ENCODE data around the gene SRM. TPM values are rescaled to one million over a fixed set of nuclear protein-coding genes. Genes with fewer than 3 reads are reported as not detected.
"Not testable (repeated sequence)": the region's sequence is repeated elsewhere in the genome, so short reads cannot be mapped to it uniquely, and the experiment has no call there.

The SRM gene
- total RNA-seq, 1 donor from 2014 or later, result 58.0 TPM

DNA sequence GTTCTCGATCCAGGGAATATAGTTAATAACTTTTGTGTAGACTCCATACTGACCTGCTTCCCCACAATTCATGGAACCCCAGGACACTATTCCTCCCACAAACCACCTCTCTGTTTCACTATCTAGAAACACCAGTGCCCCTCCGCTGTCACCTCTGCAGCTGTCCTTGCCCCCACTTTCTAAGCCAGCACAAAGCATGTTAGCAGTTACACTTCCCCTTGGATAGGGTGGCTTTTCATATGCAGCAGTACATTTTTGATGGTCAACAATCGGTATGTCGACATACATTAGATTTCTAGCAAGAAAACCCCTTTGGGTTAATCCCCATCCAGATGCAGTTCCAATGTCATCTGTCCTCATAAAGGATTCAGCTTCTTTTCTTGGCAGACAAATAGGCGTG is 32.9 kb downstream of the SRM start:
- intact Hi-C loops (cut with DNase I), result no loop called here
- DNase-seq (ENCODE audit: low spot score), result no peak

DNA sequence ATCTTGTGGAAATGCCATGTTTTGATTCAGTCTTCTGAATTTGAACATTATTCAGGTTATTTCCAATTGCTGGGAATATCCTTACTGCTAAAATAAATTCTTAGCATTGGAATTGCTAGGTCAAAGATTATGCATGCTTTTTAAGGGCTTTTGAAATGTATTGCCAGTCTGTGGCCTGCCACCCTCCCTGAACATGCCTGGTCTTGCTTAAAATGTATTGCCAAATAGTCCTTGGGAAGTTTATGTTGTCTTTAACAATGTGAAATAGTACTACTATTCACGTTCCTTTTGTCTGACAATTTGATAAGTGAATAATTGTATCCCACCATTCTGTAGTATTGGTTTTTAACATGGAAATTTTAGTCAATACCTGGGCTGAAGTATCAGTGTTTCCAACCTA is 33.8 kb downstream of the SRM start:
- DNase-seq (ENCODE audit: low spot score), result no peak
- intact Hi-C loops (cut with DNase I), result no loop called here

DNA sequence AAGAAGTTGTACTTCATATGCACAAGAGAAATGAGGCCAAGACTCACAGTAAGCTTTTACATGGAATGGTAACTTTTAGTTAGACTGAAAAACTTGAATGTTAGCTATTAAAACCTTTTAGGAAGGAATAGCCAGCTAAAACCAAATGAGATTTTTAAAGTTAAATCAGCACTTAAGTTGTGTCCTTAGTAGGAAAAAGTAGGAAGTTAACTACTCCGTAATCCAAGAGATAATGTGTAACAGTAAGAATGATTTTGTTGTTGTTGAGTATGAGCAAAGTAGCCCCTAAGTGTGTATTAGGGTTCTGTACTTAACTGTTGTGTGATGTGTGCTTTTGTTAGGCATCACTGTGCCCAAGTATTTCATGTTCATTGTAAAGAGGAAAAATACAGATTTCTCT is 34.2 kb downstream of the SRM start:
- intact Hi-C loops (cut with DNase I), result no loop called here
- no peak for DNase-seq (ENCODE audit: low spot score)

DNA sequence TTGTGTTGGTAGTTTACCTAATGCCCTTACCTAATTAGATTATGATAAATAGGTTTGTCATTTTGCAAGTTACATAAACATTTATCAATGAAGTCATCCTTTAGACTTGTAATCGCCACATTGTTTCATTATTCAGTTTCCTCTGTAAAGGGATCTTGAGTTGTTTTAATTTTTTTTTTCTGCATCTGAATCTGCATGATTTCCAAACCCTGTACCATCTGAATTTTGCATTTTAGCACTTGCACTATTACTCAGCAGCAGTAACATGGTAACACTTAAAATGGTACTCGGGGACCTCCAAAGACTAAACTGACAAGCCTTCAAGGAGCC is 35.0 kb downstream of the SRM start:
- no peak for DNase-seq (ENCODE audit: low spot score)
- intact Hi-C loops (cut with DNase I), result no loop called here

DNA sequence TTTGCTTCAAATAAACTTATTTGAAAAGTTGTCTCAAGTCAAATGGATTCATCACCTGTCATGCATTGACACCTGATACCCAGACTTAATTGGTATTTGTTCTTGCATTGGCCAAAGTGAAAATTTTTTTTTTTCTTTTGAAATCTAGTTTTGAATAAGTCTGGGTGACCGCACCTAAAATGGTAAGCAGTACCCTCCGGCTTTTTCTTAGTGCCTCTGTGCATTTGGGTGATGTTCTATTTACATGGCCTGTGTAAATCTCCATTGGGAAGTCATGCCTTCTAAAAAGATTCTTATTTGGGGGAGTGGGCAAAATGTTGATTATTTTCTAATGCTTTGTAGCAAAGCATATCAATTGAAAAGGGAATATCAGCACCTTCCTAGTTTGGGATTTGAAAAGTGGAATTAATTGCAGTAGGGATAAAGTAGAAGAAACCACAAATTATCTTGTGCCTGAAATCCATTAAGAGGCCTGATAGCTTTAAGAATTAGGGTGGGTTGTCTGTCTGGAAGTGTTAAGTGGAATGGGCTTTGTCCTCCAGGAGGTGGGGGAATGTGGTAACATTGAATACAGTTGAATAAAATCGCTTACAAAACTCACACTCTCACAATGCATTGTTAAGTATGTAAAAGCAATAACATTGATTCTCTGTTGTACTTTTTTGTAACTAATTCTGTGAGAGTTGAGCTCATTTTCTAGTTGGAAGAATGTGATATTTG is 35.5 kb downstream of the SRM start:
- intact Hi-C loops (cut with DNase I), result no loop called here
- no peak for DNase-seq (ENCODE audit: low spot score)

DNA sequence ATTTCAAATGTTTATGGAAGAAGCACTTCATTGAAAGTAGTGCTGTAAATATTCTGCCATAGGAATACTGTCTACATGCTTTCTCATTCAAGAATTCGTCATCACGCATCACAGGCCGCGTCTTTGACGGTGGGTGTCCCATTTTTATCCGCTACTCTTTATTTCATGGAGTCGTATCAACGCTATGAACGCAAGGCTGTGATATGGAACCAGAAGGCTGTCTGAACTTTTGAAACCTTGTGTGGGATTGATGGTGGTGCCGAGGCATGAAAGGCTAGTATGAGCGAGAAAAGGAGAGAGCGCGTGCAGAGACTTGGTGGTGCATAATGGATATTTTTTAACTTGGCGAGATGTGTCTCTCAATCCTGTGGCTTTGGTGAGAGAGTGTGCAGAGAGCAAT is 36.6 kb downstream of the SRM start:
- intact Hi-C loops (cut with DNase I), result no loop called here
- no peak for DNase-seq (ENCODE audit: low spot score)

DNA sequence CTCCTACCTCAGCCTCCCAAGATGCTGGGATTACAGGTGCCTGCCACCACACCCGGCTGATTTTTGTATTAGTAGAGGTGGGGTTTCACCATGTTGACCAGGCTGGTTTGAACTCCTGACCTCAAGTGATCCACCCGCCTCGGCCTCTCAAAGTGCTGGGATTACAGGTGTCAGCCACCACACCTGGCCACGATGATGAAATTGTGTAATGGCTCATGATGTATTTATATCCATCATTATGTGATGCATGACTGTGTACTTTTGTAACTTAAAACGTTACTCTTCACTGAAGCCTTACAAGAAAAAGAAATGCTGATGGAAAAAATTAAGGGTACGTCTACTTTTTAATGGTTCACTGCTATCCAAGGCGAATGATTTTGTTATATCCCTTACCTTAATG is 39.8 kb downstream of the SRM start:
- intact Hi-C loops (cut with DNase I), result no loop called here
- DNase-seq (ENCODE audit: low spot score), result no peak

DNA sequence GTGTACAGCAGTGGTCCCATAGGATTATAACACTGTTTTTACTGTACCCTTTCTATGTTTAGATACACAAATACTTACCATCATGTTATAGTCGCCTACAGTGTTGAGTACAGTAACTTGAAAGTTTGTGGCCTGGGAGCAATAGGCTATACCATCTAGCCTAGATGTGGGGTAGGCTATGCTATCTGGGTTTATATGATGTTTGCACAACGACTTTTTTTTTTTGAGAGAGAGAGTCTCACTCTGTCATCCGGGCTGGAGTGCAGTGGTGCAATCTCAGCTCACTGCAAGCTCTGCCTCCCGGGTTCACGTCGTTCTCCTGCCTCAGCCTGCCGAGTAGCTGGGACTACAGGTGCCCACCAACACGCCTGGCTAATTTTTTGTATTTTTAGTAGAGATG is 40.5 kb downstream of the SRM start:
- DNase-seq (ENCODE audit: low spot score); intact Hi-C loops (cut with DNase I): not testable (repeated sequence)

DNA sequence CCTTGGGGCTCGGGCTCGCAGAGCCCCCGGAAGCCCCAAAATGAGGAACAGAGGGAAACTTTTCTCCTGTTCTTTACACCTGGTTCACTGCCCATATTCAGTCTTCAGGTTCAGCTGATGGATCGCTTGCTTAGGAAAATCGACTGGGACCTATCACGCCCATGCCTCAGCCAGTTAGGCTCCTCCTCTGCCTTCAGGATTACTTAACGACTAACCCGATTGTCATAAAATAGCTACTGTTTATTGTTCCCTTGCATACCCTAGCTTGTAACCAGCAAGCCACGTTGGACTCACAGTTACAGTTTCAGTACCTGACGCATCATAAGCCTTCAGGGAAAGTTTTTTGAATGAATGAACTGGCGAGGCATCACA is 46.7 kb downstream of the SRM start:
- DNase-seq (ENCODE audit: low spot score), result no peak
- intact Hi-C loops (cut with DNase I), result no loop called here

DNA sequence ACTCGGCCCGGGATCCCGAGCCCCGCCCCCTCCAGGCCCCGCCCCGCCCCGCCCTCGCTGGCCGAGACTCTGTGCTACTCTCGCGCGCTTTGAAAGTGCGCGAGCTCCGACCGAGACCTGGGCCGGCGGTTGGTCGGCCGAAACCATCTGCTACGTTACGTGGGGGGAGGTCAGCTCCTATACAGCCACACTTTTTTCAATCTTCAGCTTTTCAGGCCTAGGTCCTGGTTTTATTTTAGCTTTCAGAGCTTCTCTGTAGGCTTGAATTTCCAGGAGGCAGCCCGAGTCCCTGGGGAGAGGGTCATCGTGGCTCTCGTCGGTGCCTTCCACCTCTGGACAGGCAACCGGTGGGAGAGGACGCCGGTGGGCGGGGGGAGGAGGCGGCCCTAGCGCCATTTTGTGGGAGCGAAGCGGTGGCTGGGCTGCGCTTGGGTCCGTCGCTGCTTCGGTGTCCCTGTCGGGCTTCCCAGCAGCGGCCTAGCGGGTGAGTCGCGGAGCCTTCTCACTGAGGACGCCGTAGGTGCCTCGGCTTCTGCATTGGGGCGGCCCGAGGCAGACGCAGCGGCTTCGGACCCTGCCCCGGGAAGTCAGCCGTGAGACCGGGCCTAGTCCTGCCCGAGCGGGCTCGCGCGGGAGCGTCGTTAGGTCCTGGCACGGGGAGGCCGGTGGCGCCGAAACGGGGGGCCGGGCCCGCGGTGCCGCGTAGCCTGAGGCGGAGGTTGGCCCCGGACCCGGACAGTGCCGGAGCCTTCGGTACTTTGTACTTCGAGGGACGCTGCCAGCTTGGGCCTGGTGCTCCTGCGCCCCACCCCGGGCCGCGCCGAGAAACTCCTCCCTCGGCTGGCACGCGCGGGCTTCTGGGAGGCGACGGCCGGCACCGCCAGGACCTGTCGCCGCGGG is 47.3 kb downstream of the SRM start, which contains the start of gene TARDBP:
Gene TARDBP (plus strand): TSS at position 395 of the 900 bp plus-strand sequence. CDS start 1,074 bp downstream, outside the sequence.
- intact Hi-C loops (cut with DNase I), result no loop called here
- peak; percentile 95 for DNase-seq (ENCODE audit: low spot score)

Other genes with a start within 250 kb of the SRM start
- gene TARDBP, start 47.4 kb downstream of the SRM start, total RNA-seq, result 102 TPM
- gene MASP2, start 12.8 kb downstream of the SRM start, total RNA-seq, result not detected
- 22.5 TPM for gene EXOSC10, start 39.9 kb upstream of the SRM start, total RNA-seq
- 0.81 TPM for gene ANGPTL7, start 129.3 kb upstream of the SRM start, total RNA-seq
- gene MTOR, start 202.5 kb upstream of the SRM start, total RNA-seq, result 36.1 TPM
- 13.2 TPM for gene UBIAD1, start 213.2 kb upstream of the SRM start, total RNA-seq